CD4-positive, alpha-beta T cell treated with Interferon gamma for 1 hour (primary cell): ENCODE results near the gene GDF11.
"Not testable (repeated sequence)": the region's sequence is repeated elsewhere in the genome, so short reads cannot be mapped to it uniquely, and the experiment has no call there.

ENCODE experiments used
- DNase-seq: peaks from one replicate; pipeline ENCODE4 v3.0.0-alpha.2; 2020

GDF11 gene

GRCh38 chr12:55743406-55744339 lies 751 bp downstream of the GDF11 start:
- peak; percentile 43 for DNase-seq

- DNase-seq = no peak
Observed at GRCh38 chr12:55744340-55745030, 1.6 kb downstream of the GDF11 start.

- DNase-seq = no peak
Observed at GRCh38 chr12:55745361-55746173, 2.6 kb downstream of the GDF11 start.

GRCh38 chr12:55746174-55746912 lies 3.4 kb downstream of the GDF11 start:
- no peak for DNase-seq

GRCh38 chr12:55746913-55747231 lies 4.0 kb downstream of the GDF11 start:
- no peak for DNase-seq

- DNase-seq = no peak
Observed at GRCh38 chr12:55748230-55748993, 5.5 kb downstream of the GDF11 start.

GRCh38 chr12:55755246-55755645 lies 12.3 kb downstream of the GDF11 start:
- no peak for DNase-seq

- no peak for DNase-seq
Observed at GRCh38 chr12:55757701-55758100, 14.8 kb downstream of the GDF11 start.

GRCh38 chr12:55758575-55758974 lies 15.7 kb downstream of the GDF11 start:
- not testable (repeated sequence) for DNase-seq

GRCh38 chr12:55760663-55761062 lies 17.7 kb downstream of the GDF11 start:
- no peak for DNase-seq

- DNase-seq = no peak
Observed at GRCh38 chr12:55762646-55763045, 19.7 kb downstream of the GDF11 start.

- DNase-seq = no peak
Observed at GRCh38 chr12:55765736-55766290, 22.9 kb downstream of the GDF11 start.

GRCh38 chr12:55767156-55767555 lies 24.2 kb downstream of the GDF11 start:
- DNase-seq = no peak

- DNase-seq = no peak
Observed at GRCh38 chr12:55771736-55772135, 28.8 kb downstream of the GDF11 start.

GRCh38 chr12:55777856-55778255 lies 34.9 kb downstream of the GDF11 start:
- no peak for DNase-seq

- no peak for DNase-seq
Observed at GRCh38 chr12:55780685-55781084, 37.8 kb downstream of the GDF11 start.

- no peak for DNase-seq
Observed at GRCh38 chr12:55788546-55788945, 45.6 kb downstream of the GDF11 start.

GRCh38 chr12:55789171-55789570 lies 46.2 kb downstream of the GDF11 start:
- no peak for DNase-seq

GRCh38 chr12:55789893-55790292 lies 47.0 kb downstream of the GDF11 start:
- no peak for DNase-seq

GRCh38 chr12:55795950-55796349 lies 53.0 kb downstream of the GDF11 start:
- no peak for DNase-seq

GRCh38 chr12:55797068-55797467 lies 54.1 kb downstream of the GDF11 start:
- no peak for DNase-seq

GRCh38 chr12:55797550-55797949 lies 54.6 kb downstream of the GDF11 start:
- DNase-seq = no peak
